ENCODE data around the gene FADS2. TPM values are rescaled to one million over a fixed set of nuclear protein-coding genes. Genes with fewer than 3 reads are reported as not detected.

Gene FADS2
- total RNA-seq, 1 donor = 713 TPM

- no peak overlapping the region for H3K4me3 ChIP-seq (ENCODE audit: low read depth, low read length)
- TF ChIP-seq CTCF (IDR thresholded peaks at IDR 0.05; ENCODE audit: insufficient read depth, low read depth, low read length) = no peak
- DNase-seq (ENCODE audit: low read depth) = no peak
Measured at GRCh38 chr11:61886643-61887042, 58.5 kb downstream of the FADS2 start.

GRCh38 chr11:61887839-61888494 lies 59.9 kb downstream of the FADS2 start:
- DNase-seq (ENCODE audit: low read depth) = peak; percentile 83
- no peak overlapping the region for H3K4me3 ChIP-seq (ENCODE audit: low read depth, low read length)
- no peak for TF ChIP-seq CTCF (IDR thresholded peaks at IDR 0.05; ENCODE audit: insufficient read depth, low read depth, low read length)

GRCh38 chr11:61888590-61888989 lies 60.5 kb downstream of the FADS2 start:
- DNase-seq (ENCODE audit: low read depth) = no peak
- H3K4me3 ChIP-seq (ENCODE audit: low read depth, low read length) = no peak overlapping the region
- TF ChIP-seq CTCF (IDR thresholded peaks at IDR 0.05; ENCODE audit: insufficient read depth, low read depth, low read length) = no peak

GRCh38 chr11:61889831-61890230 lies 61.7 kb downstream of the FADS2 start:
- H3K4me3 ChIP-seq (ENCODE audit: low read depth, low read length) = no peak overlapping the region
- TF ChIP-seq CTCF (IDR thresholded peaks at IDR 0.05; ENCODE audit: insufficient read depth, low read depth, low read length) = no peak
- no peak for DNase-seq (ENCODE audit: low read depth)

- TF ChIP-seq CTCF (IDR thresholded peaks at IDR 0.05; ENCODE audit: insufficient read depth, low read depth, low read length) = no peak
- DNase-seq (ENCODE audit: low read depth) = peak; percentile 80
- peak overlapping the region; percentile 63 for H3K4me3 ChIP-seq (ENCODE audit: low read depth, low read length)
Measured at GRCh38 chr11:61890529-61891330, 62.6 kb downstream of the FADS2 start.

- peak within 1 kb of the TSS; percentile 63 for H3K4me3 ChIP-seq (ENCODE audit: low read depth, low read length)
- TF ChIP-seq CTCF (IDR thresholded peaks at IDR 0.05; ENCODE audit: insufficient read depth, low read depth, low read length) = no peak
- peak; percentile 82 for DNase-seq (ENCODE audit: low read depth)
Measured at GRCh38 chr11:61891331-61892084, 63.4 kb downstream of the FADS2 start, which contains the start of gene FADS3. Gene FADS3 (minus strand): TSS chr11:61891545. CDS start chr11:61891381, 164 bp downstream.

Data from fibroblast of villous mesenchyme (primary cell).